Stimulated activated CD4-positive, alpha-beta T cell treated with anti-CD3 and anti-CD28 coated beads, Interleukin-4, amount 100 ng/mL, for 1 hour (primary cell): Measurements from ENCODE around the gene GPR176.

ENCODE experiments used
- DNase-seq: peaks from one replicate; pipeline ENCODE4 v3.0.0-alpha.2; 2020

GPR176 gene, protein sequence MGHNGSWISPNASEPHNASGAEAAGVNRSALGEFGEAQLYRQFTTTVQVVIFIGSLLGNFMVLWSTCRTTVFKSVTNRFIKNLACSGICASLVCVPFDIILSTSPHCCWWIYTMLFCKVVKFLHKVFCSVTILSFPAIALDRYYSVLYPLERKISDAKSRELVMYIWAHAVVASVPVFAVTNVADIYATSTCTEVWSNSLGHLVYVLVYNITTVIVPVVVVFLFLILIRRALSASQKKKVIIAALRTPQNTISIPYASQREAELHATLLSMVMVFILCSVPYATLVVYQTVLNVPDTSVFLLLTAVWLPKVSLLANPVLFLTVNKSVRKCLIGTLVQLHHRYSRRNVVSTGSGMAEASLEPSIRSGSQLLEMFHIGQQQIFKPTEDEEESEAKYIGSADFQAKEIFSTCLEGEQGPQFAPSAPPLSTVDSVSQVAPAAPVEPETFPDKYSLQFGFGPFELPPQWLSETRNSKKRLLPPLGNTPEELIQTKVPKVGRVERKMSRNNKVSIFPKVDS

DNA sequence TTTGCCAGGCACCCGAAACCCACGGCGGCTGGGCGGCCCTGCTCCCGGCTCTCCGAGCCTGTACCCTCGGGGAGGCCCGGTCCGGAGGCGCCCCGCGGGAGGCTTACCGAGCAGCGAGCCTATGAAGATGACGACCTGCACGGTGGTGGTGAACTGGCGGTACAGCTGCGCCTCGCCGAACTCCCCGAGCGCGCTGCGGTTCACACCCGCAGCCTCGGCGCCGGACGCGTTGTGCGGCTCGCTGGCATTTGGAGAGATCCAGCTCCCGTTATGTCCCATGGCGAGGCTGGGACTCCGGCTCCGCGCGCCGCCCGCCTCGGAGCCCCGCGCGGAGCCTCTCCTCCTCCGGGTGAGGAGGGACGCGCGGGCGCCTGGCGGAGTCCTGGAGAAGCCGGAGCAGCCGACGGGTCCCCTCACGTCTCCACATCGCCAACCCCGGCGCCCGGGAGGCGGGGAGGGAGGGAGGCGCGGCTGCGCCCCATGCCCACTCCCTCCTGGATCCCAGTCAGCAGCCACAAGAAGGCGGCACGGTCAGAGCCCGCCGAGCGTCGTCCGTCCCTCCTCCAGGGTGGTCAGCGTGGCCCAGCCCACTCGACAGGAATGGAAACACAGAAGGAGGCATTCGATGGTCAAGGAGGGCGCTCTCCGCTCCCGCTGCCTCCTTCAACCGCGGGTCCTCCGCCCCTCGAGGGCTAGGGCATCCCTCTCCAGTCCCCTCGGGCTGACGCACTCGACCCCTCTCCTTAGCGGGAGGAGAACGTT is at the start of gene GPR176:
Gene GPR176 (minus strand): TSS at position 519 of the 762 bp plus-strand sequence. CDS start 240 bp downstream, at position 279.
- peak; percentile 32 for DNase-seq

DNA sequence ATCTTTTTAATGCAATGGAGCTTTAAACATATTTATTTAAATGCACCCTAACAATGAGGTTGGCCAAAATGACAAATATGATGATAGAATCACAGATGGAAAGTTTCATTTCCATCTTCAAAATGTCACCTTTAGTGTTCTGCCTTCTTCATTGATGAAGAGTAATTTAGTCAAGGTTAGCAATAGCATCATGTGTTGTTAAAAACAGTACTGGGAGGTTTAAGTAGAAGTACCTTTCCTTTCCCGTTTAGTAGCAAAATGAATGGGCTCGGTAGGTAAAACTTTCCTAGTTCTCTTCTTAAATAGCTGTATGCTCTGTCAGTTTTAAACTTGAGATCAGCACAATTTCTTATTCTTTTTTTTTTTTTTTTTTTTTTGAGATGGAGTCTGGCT is 48.9 kb upstream of the GPR176 start:
- DNase-seq: no peak

DNA sequence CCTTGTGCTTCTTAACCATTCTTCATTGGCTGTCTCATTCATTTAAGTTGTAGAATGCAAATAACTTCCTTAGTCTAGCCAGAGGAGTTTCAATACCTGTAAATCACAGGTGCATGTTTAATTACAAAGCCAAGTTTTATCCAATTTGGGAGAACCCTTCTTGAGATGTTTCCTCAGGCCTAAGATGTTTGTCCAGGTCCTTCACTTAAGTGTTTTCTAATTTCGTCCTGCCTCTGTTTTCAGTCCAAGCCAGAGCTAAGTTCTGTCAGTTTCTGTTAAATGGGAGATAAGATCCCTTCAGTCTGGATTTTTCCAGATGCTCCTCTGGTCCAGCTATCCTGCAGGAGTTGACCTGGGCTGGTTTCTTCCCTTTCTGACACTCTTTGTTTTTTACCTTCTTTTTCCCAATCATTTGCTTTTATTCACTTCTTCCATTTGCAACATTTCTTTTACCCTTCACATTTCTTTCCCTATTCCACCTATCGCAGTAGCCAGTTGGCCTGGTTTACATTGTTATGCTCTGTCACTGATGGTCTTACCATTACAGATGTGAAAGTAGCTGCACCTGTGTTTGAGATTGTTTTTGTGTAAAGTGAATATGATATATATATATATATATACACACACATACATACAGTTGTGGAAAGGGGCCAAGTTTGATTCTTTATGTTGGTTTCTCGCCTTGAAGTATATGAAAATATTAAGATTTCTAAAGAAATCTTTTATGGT is 48.4 kb upstream of the GPR176 start:
- DNase-seq: no peak

DNA sequence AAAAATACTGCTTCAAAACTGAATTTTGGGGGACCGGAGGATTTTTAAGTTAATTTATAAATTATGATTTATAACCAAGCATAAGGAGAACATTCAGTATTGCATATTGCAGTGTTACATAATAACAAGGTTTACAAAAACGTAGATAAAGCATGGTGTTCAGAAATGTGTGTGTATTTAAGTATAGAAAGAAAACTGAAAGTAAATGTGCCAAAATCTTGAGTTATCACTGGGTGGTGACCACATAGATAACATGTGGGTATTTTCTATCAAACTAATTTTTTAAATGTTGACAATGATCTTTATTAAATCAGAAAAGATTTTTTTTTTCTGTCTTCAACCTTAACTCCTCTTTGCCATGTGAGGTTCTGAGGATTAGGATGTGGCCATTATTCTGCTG is 46.5 kb upstream of the GPR176 start:
- no peak for DNase-seq

DNA sequence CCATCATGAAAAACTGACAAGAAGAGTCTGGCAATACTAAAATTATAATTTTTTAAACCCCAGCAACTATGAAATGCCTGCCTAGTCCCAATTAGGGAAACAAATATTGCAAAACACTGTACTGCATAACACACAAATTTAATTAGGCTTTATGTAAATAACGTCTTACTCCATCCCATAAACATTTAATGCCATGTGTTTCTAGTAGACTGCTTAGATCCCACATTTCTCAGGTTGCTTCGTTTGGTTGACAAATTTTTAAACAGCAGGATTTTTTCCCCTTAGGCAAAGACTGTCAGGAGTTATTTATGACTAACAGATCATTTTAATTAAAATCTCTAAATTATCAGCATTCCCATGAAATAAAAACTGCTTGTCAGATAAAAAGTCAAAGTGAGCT is 43.7 kb upstream of the GPR176 start:
- no peak for DNase-seq

DNA sequence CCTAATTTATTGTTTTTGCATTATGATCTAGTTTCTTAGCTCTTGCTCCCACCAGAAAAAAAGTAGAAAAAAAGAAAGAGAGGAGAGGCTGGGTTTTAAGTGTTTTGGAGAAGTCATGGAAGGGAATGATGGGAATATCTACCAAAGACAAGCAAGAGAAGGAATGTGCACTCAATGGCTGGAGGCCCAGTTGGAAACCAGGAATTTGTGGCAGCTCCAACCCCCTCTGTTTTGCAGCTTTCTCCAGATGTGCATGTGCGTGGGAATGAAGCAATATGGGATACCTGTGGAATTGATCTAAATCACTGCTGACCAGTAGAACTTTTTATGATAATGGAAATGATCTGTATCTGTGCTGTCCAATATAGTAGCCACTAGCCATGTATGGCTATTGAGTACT is 41.0 kb upstream of the GPR176 start:
- DNase-seq: no peak

DNA sequence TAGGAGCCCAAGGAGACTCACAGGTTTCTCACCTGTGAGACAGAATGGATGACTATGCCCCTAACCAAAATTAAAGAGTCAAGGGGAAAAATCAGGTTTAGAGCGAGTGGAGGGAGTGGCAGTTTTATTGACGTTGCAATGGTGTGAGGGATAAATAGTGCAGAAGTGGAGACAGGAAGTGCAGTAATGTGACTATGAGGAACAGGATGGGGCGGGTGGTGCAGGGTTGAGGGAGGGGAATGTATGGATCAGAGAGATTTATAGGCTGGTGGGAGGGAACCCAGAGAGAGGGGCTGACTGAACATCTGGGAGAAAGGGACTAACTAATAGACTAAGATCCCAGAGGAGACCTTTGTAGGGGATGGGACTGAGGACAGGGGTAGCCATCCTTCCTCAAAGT is 40.3 kb upstream of the GPR176 start:
- DNase-seq: no peak

DNA sequence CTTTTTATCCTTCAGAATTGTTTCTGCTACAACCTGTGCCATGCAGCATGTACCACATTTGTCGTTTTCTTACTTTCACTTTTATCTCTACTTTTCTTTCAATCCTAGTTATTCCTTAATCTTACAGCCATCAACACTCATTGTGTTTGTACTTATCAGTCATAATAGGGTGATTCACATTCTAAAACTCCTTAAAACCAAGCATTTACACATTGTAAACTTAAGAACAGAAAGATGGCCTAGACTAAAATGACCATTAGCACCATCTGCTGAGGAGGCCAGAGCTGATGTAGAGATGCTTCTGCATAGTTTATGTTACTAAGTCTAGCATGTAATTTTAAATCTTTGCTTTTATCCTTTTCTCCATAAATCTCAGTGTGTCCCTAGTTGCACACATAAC is 39.3 kb upstream of the GPR176 start:
- no peak for DNase-seq

DNA sequence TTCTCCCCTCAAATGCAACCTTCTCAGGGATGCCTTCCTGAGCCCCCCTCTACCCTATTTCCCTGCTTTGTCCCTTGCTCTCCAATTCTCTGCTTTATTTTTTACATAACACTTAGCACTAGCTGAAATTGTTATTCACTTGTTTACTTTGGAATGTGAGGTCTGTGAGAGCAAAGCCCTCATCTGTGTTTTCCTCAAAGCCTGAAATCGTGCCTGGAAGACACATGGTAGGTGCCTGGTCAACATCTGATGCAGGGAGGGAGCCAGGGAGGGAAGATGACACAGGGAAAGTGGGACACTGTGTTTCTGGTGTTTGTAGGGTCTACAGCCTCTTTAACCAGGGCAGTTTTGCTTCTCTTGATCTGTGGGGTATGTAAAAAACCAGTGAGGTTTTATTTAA is 37.4 kb upstream of the GPR176 start:
- DNase-seq: no peak

DNA sequence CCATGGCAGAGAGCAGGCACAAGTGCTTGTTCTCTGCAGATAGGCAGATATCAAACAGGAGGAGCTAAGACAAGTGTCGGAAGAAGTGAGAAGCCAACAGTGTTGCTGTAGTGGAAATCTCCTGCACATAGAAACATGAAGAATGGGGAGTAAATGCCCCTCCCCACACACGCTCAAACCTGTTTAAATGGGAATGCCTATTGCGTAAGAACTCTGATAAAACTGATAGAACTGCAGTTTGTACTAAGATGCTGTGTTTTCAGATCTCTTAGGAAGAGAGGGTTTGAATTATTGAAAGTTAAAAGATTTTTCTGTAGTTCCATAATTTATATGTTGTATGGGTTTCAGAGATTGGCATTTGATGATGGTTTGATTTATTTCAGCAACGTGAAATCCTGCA is 33.5 kb upstream of the GPR176 start:
- DNase-seq: no peak

DNA sequence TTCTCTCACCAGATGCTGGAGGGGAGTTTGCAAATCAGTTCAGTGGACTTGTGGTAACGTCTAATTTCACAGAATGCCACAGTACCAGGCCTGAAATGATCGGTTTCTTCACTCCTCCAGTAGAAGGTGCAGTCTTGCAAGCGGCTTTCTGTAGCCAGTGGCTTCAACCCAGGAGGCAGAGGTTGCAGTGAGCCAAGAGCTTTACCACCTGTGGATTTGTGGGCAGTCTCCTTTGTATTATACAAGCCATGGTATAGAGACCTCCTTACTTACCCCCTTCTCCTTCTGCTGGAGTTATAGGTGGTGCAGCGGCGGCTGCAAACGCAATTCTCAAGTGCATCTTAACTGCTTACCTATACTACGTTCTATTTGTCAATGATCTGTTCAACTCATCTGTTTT is 31.5 kb upstream of the GPR176 start:
- no peak for DNase-seq

DNA sequence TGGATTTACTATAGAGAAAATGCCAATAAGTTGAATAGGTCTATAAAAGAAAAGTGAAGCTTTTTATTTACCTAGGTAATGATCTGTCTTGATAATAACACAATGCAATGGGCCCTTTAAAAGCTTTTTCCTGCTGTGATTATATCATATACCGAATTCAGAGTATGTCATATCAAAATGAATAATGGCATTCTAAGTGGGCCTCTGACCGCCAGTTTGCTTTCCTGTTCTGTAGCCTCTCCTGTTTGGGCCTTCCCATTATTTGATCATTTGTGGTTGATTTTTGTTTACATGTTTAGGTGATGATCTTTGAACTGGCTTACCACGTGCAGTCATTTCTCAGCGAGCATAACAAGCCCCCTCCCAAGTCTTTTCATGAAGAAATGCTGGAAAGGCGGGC is 28.8 kb upstream of the GPR176 start:
- no peak for DNase-seq

DNA sequence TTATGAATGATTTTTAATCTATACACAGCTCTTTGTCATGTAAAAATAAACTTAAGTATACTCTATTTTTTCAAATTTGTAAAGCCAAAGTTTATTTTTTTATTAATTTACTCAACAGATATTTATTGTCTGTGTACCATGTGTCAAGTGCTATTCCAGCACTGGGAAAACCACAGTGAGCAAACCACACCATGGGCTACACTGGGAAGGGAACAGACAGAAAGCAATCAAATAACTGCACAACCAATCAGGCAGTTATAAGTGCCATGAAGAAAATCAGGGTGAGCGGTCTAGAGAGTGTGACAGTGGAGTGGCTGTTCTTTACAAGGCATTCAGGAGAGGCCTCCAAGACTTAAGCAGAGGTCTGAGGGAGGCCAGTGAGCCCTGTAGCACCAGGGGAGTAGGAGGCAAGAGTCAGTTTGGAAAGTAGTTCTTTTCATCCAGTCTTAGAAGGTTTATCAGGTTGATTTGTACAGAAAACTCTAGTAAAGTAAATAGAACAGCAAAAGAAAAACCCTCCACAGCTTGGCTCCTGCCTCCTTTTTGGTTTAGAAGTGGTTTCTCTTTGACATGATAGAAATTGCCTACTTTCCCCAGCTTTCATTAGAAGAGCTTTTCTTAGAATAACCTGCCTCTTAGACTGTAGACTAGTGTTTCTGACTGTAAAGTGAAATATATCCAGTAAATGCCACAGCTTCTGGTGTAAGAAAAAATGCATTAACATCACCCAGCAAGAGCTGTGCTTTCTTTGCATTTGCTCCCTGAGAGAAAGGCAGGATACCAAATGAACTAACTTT is 27.5 kb upstream of the GPR176 start:
- DNase-seq: no peak

DNA sequence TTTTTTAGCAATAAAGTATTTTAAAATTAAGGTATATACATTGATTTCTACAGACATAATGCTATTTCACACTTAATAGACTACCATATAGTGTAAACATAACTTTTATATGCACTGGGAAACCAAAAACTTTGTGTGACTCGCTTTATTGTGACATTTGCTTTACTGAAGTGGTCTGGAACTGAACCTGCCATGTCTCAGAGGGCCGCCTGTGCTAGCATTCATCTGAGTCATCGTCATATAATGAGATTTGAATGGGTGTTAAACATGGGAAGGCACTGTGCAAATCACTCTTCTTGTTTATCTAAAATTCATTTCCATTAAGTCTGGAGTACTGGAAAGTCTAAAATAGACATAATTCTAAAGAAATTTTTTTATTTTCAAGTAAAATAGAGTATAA is 26.8 kb upstream of the GPR176 start:
- no peak for DNase-seq

DNA sequence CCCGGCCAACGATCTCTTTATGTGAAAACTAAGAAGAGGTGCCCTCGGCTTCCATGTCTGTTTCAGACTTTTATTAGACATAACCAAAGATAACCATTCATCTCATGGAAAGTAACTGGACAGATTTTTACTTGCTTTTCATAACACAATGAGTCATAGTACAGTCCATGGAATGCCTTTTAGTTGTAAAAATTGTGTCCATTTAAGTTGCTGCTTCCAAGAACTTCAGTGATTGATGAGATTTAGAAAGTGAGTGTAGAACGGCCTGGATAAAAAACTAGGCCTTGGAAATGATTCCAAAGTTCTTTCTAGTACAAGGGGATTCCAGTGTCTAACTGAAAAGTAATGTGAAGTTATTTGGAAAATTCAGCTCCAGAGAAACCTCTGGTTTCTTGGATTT is 24.7 kb upstream of the GPR176 start:
- DNase-seq: no peak

DNA sequence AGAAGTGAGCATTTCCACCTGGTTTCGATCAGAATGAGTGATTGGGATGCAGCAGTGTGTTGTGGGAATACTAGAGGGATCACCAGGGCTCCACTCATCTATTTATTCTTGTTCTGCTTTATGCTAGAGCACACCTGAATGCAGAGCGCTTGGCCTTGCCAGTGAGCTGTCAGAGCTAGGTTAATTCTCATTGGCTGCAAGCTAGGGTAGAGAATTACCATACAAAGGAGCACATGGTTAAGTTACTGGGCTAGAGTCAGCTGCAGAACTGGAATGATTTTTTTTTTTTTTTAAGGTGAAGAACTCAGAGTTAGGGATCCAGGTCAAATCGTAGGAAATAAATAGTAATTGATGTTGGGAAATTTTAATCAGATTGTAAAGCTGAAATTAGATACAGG is 22.7 kb upstream of the GPR176 start:
- DNase-seq: no peak

DNA sequence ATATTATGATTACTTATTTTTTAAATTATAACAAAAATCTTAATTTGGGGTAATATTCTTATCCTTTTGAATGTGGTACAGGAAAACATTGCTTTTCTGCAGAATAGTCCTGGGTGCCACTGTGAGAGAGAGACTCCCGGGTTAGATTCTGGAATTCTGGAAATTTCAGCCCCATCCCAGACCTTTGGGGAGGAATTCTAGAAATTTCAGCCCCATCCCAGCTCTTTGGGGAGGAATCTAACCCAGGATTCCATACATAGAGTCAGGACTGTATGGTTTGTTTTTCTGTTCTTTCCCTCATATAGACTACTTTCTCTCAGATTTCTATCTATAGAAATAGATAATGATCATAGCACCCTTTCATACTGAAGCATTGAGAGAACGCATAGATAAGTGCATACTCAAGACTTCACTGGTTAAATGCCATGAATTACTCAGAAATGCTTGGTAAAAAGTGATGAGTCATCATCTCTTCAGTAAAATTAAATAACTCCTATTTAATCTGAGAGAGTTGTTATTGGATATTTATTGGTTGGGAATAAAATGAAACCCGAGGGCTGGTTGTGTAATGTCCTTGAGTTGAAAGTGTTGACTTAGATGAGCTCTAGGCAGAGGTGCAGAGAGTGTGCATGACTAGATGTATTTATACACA is 22.2 kb upstream of the GPR176 start:
- no peak for DNase-seq

DNA sequence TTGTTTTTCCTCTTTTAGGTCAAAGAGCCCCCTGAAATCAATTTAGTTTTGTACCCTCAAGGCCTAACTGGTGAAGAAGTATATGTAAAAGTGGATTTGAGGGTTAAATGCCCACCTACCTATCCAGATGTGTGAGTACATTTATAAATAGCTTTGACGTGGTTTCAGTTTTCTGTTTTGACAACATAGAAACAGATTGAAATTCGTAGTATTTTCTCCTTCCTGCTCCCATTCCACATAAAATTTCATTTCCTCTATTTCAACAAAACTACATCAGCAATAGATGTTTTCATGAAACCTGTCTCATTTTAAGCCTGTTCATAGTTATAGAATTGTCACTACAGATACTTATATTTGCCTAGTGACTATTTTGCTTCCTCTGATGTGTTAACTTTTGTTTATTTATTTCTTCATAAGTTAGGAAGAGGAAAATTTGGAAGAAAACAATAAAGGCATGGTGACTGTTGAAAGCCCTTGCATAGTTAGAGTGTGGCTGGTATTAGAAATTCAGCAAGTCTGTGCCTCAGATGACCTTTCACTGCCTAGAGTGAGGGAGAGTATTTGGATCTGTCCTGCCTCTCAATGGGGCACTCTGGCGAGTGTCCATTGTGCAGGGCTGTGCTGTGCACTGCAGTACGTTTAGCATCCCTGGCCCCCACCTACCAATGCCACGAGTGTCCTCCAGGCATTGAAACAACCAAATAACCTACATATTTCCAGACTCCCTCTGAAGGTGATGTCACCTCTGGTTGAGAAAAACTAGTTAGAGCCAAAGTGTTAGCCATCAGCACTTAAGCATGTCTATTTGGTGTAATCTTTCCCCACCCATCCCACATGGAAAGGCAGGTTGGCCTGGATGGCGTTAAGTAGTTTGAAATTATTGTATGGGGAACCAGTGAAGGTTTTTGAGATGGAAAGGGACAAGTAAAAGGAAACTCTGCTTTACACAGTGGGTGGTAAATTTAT is 19.7 kb upstream of the GPR176 start:
- DNase-seq: no peak

DNA sequence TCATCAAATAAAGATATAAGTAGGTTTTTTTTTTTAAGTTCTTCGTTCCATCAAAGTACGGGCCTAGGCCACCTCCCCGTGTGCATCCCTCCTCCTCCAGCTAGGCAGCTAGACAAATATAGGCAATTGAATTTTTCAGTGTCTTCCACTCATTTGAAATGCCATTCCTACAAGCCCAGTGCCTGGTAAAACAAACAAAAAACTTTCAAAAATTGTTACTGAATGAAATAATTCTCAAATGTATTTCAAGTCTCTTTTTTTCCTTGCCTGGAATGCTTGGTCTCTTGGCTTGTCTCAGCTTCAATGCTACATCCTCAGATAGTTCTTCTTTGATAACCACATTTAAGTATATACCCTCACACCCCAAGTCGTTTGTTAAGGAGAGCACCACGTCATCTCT is 17.6 kb upstream of the GPR176 start:
- DNase-seq: no peak

DNA sequence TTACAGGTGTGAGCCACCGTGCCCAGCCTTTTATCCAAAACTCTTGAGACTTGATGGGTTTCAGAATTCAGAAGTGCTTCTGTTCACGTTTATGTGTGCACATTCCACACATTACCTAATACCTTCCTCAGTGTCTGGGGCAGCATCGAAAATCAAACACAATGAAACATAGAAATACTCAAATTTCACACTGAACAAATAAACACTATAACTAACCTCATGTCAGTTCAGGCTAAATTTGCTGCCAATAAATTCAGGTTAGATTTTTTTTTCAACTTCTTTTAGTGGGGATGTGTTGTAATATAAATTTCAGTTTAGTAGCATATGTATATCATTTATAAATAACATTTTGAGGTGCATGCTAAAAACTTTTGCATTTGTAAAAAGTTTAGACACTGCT is 16.6 kb upstream of the GPR176 start:
- DNase-seq: no peak

DNA sequence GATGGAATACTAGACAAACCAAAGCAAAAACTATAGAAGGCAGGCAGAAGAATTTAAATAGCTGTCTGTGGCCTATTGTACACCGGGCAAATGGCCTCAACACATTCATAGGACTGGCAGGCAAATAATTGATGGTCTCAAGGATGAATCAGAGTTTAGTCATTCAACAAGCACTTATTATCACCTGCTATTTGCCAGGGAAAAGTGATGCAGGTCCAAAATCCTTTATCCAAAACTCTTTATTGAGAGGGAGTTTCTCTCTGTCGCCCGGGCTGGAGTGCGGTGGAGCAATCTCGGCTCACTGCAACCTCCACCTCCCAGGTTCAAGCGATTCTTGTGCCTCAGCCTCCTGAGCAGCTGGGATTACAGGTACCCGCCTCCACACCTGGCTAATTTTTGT is 16.1 kb upstream of the GPR176 start:
- no peak for DNase-seq
